DMS 273 (cell line): ENCODE results near the gene TMEM156.

ENCODE experiments used
- DNase-seq: peaks from one replicate; lab custom pipeline; 2025; ENCODE audit not compliant: unreplicated experiment; lab: John Stamatoyannopoulos, UW

TMEM156 gene

GRCh38 chr4:39032218-39033085 lies at the start of gene TMEM156:
TSS of gene TMEM156 (minus strand) at chr4:39032409. CDS start at chr4:39032313, 96 bp downstream.
- DNase-seq, result no peak

- DNase-seq, result no peak
Observed at GRCh38 chr4:39078829-39079228, 46.6 kb upstream of the TMEM156 start.

DNA sequence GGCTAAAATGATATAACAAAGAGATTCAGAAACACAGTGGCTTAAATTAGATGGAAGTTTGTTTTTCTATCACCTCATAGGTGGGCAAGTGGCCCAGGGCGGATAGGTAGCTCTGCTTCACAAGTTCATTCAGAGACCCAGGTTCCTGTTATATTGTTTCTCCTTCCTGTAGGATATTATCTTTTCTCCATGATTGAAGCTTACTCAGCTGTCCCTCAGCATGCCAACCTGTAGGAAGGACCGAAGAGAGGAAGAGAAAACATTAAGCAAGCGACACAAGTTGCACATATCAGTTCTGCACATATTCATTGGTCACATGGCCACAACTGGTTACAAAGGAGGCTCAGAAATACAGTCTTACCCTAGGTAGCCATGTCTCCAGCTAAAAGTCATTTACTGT lies 36.7 kb upstream of the TMEM156 start:
- no peak for DNase-seq

GRCh38 chr4:39067451-39067850 lies 35.2 kb upstream of the TMEM156 start:
- no peak for DNase-seq

DNA sequence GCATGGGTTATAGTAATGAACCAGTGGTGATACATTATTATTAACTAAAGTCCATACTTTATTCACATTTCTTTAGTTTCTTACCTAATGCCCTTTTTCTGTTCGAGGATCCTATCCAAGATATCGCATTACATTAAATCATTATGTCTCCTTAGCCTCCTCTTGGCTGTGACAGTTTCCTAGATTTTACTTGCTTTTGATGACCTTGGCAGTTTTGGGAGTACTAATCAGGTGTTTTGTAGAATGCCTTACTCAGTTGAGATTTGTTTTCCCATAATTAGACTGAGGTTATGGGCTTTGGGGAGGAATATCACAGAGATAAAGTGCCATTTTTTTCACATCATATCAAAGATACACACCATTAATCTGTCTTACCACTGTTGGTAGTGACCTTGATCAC lies 34.8 kb upstream of the TMEM156 start:
- DNase-seq, result no peak

DNA sequence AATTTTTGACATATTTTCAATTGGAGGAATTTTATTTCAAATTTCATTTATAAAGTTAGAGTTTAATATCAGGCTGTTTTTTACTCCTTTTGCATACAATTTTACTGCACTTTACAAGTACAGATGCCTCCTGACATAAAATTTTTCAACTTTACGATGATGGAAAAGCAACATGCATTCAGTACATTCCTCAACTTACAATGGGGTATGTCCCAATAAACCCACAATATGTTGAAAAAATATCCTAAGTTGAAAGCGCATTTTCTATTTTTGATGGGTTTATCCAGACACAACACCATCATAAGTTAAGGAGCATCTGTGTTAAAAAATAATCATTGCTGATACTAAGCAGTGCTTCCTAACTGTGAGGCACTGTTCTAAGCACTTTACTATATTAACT lies 34.2 kb upstream of the TMEM156 start:
- DNase-seq, result no peak

DNA sequence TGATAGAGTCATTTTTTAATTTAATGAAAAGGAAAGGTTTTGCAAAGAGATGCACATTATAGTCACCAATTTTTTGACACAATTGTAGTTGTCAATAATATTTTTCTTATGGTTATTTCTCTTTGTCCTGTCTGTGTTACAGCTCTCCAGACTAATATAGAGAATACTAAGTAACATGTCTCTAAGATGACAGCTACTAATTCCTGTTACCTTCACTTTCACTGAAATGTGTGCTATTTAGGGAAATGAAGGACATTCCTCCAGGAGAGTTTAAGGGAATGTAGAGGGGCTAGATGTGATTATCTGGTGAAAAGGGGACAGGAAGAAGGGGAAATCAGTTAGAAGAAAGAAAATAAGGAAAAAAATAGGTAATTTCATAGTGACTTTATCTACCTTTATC lies 31.2 kb upstream of the TMEM156 start:
- DNase-seq, result no peak

DNA sequence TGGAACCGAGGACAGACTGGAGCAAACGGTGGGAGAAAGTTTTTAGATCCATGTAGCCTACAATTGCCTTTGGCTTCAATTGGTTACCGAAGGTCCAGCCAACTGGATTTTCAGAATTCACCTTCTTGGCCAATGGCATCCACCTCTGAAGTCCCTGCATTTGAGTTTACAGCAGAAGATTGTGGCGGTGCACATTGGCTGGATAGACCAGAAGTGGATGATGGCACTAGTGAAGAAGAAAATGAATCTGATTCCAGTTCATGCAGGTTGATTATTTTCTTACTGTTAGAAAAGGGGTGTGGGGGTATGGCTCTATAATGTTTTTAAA lies 30.5 kb upstream of the TMEM156 start:
- no peak for DNase-seq

GRCh38 chr4:39062094-39062769 lies 30.0 kb upstream of the TMEM156 start, which contains the start of gene KLHL5:
TSS of gene KLHL5 (plus strand) at chr4:39062232. CDS start at chr4:39062653, 421 bp downstream.
- DNase-seq, result no peak

DNA sequence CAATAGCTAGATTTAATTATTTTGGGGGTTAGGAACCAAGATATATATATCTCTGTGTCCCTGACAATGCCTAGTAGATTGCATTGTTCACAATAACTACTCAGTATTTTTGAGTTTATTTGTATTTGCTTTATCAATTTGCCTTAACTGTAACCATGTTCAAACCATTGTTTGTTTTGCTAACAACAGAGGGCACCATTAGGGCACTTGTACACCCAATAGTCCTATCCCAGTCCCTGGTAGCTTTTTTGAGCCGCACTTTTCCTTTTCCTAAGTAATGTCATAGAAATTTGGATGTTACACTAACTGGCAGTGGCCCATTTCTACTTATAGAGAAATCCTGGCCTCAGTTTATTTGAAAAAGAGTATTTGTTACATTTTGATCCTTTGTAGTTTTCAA lies 29.2 kb upstream of the TMEM156 start:
- DNase-seq, result no peak

- DNase-seq, result peak; percentile 14
Observed at GRCh38 chr4:39056023-39056422, 23.8 kb upstream of the TMEM156 start.

GRCh38 chr4:39054497-39054896 lies 22.3 kb upstream of the TMEM156 start:
- no peak for DNase-seq

- no peak for DNase-seq
Observed at GRCh38 chr4:39053983-39054382, 21.8 kb upstream of the TMEM156 start.

DNA sequence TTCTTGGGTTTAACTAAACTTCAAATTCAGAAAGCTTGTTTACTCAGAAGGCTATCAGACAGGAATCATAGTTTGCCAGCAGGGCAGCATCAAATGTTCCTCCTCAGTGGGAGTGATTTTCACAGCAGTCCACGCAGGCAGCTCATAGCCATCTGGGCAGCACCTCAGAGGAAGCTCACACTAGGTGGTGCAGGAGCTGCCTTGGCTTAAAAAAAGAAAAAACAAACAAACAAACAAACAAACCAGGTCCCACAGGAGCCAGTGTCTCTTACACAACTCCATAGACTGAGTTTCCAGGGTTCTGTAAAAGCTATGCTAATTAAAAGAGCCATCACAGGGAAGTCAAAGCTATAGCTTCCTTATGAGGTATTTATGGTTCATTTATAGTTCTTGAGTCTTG lies 19.3 kb upstream of the TMEM156 start:
- peak; percentile 5 for DNase-seq

GRCh38 chr4:39050590-39050989 lies 18.4 kb upstream of the TMEM156 start:
- DNase-seq, result no peak

GRCh38 chr4:39048311-39048710 lies 16.1 kb upstream of the TMEM156 start:
- no peak for DNase-seq

GRCh38 chr4:39047681-39048080 lies 15.5 kb upstream of the TMEM156 start:
- DNase-seq, result no peak

- DNase-seq, result no peak
Observed at GRCh38 chr4:39046249-39046648, 14.0 kb upstream of the TMEM156 start.

DNA sequence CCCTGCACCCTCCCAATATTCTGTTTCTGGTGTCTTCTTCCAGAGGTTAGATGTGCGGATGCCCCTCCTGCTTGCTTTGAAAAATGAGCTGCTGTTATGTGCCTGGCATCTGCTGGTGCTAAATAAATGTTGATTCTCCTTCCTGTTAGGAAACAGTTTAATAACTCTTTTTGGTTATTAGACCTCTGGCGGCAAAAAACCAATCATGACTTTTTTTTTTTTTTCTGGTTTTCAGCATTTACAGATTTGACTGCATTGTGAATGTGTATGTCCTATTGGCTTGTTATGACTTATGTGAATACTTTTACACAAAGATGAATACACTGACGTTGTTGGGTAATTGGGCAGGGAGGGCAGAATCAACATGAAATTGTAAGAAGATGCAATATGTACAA lies 13.6 kb upstream of the TMEM156 start:
- no peak for DNase-seq

DNA sequence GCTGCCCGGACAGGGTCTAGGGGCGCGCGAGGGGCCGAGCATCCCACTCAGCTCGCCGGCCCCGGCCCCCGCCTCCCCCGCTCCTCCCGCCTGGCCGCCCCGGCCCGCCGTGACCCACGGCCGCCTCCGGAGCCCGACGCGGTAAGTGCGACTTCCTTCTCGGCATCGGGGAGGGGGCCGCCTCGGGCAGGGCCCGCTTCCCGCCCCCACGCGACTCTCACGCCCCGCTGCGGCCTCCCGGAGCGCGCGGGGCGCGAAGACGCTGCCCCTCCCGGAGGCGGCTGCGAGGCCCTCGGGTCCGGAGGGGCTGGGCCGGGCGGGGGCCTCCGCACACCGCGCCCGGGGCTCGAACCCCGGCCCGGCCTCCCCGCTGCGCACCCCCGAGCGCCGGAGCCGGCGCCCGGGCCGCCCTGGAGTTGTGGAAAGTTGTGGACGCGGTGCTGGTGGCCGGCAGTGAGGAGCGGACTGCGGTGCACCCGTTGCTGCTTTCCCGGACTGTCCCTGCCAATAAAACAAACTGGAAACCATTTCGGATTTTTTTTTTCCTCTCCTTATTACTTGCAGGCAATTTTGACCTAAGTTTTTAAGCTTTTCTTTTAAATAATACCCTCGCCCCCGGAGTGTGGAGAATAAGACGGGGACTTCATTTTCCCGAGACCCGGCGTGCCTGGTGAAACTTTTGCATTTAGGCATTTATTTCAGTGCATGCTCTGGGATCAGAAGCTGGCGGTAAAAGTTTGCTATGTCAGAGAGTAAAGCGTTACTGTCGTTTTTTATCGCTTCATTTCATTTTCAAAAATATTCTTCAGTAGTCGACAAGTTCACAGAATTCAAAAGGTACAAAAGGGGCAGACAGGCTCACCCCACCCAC lies 13.0 kb upstream of the TMEM156 start:
- DNase-seq, result peak; percentile 68

DNA sequence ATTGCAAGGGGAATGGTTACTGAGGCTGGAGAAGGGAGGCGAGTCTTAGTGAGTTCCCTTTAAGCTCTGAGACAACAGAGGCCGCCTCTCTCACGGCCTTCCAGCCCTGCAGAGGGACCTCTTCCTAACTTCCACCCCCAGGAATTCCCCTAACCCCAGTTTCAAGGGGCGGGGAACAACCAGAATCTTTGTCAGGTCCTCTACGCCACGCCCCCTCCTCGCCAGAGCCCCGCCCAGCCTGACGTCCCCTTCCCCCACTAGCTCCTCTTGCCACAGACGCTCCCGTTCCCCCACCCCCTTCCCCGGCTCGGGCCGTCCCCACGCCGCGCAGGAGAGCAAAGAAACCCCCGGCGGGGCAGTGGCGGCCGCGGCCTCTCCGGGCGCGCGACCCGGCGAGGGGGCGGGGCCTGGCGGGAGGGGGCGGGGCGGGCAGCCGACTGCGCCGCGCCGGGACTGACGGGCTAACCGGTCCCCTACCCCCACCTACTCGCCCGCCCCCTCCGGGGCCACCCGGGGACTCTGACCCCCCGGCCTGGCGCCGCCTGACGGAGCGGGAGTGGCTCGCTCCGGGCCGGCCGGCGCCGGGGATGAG lies 12.3 kb upstream of the TMEM156 start:
- peak; percentile 85 for DNase-seq
